ENCODE results near the gene TMEM44. TPM values are rescaled to one million over a fixed set of nuclear protein-coding genes. Genes with fewer than 3 reads are reported as not detected.
"Not testable (repeated sequence)": the region's sequence is repeated elsewhere in the genome, so short reads cannot be mapped to it uniquely, and the experiment has no call there.

Gene TMEM44
- total and polyA plus RNA-seq, 2 donors = 8.0 to 11.7 TPM

DNA sequence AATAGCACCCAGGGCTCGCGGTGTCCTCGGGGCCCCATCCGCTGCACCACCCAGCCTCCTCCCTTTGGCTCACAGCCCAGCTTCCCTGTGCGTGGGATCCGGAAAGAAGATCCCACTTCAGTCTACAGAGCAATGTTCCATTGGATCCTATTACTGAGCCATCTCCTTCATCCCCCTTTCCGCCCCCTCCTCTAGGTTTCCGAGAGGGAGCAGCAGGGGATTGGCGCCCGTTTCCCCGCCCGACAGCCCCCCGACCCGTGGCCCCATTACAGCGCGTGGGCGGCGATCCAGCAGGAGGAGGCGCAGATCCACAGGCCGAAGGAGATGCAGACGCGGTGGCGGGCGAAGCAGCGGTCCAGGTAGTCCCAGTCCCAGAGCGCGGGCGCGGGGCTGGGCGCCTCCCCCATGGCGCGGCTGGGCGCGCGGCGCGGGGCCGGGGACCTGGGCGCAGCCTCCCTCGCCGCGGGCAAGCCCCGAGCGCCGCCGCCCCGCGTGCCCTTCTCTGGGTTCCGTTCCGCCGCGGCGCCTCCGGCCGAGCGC, 340 bp downstream of the TMEM44 start:
- Histone ChIP-seq H3K4me3 (ENCODE audit: low read depth, low read length) (peak overlapping the region; percentile 77), H3K27ac (ENCODE audit: low read depth) (peak overlapping the region; percentile 72), H3K36me3 (ENCODE audit: insufficient read depth) (no peaks in the 10 kb centered on the region), H3K4me1 (ENCODE audit: insufficient read depth) (no peaks in the 10 kb centered on the region)
- WGBS = under 1% methylated on average over 56 of the region's 56 CpGs
- DNase-seq (ENCODE audit: extremely low spot score) = peak; percentile 6

DNA sequence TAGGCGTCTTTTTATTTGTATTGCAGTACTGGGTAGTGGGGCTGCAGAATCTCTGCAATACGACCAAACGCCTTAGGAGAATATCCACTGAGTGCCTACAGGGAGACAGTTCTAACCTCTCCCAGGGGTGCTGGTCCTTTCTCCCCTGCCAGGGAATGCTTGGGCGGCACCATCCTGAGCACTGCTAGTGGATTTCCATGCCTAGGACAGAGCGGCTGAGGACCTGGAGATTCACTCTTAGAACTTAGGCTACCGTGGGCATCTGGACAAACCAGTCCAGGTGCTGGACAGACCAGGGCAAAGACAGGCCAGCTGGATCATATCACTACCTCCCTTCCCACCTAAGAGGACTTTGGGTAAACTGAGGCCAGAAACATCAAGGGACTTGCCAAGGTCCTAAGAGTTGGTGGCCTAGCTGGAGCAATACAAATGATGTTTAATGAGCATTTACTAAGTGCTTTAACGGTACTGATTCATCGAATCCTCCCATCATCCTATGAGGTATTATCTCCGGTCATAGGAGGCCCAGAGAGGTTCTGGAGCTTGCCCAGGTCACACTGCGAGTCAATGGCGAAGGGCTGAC, 902 bp downstream of the TMEM44 start:
- no peak for DNase-seq (ENCODE audit: extremely low spot score)
- H3K4me3 ChIP-seq (ENCODE audit: low read depth, low read length) = peak overlapping the region; percentile 77
- H3K27ac ChIP-seq (ENCODE audit: low read depth) = no peak overlapping the region
- H3K36me3 ChIP-seq (ENCODE audit: insufficient read depth) = no peaks in the 10 kb centered on the region
- WGBS = 78% methylated on average over 11 of the region's 11 CpGs
- H3K4me1 ChIP-seq (ENCODE audit: insufficient read depth) = no peaks in the 10 kb centered on the region

DNA sequence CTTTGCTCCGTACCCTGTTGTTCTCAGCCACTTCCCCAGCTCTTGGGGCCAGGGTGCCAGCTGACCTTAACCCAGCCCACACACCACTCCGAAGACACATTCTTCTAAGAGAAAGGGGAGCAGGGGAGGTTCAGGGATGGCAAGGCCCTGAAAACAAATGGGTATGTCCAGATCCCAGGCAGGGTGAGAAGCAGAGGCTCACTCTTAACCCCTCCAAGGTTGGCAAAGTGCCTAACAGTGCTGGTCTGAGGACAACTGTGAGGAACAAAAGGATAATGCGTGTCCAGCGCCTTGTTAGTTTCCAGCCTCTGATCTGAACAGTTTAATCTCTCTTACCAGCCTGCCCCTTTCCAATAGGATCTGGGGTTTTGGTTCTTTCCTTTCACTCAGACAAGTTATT, 1.5 kb downstream of the TMEM44 start:
- H3K27ac ChIP-seq (ENCODE audit: low read depth) = no peak overlapping the region
- no peaks in the 10 kb centered on the region for H3K4me1 ChIP-seq (ENCODE audit: insufficient read depth)
- WGBS = 95% methylated on average over 4 of the region's 4 CpGs
- DNase-seq (ENCODE audit: extremely low spot score) = no peak
- no peaks in the 10 kb centered on the region for H3K36me3 ChIP-seq (ENCODE audit: insufficient read depth)
- H3K4me3 ChIP-seq (ENCODE audit: low read depth, low read length) = no peak overlapping the region

DNA sequence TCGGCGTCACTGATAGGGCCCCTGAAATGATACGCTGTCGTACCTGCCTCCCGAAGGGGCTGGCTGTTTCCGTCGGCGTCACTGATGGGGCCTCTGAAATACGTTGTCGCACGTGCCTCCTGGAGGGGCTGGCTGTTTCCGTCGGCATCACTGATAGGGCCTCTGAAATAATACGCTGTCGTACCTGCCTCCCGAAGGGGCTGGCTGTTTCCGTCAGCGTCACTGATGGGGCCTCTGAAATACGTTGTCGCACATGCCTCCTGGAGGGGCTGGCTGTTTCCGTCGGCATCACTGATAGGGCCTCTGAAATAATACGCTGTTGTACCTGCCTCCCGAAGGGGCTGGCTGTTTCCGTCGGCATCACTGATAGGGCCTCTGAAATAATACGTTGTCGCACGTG, 2.5 kb downstream of the TMEM44 start:
- 94% methylated on average over 29 of the region's 29 CpGs for WGBS
- not testable (repeated sequence) for DNase-seq (ENCODE audit: extremely low spot score); H3K4me1 ChIP-seq (ENCODE audit: insufficient read depth); H3K4me3 ChIP-seq (ENCODE audit: low read depth, low read length); H3K27ac ChIP-seq (ENCODE audit: low read depth); H3K36me3 ChIP-seq (ENCODE audit: insufficient read depth)

DNA sequence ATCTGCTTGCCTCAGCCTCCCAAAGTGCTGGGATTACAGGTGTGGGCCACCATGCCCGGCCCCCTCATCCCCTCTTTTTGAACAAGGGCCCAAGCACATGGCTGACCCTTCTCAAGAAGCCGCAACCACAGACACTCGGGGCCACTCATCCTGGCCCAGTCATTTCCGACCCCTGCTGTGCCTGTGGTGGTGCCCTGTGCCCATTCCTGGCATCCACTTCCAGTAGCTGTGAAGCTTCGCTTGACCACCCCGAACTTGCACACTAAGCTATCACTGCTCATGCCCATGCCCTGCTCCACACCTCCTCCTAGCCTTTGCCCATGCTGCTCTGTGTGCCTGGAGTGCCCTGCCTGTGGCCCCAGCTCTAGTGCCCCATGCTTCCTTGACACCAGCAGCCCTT, 8.3 kb downstream of the TMEM44 start:
- no peak overlapping the region for H3K27ac ChIP-seq (ENCODE audit: low read depth)
- no peak for DNase-seq (ENCODE audit: extremely low spot score)
- no peak overlapping the region for H3K4me3 ChIP-seq (ENCODE audit: low read depth, low read length)
- 96% methylated on average over 6 of the region's 6 CpGs for WGBS
- no peaks in the 10 kb centered on the region for H3K4me1 ChIP-seq (ENCODE audit: insufficient read depth)
- H3K36me3 ChIP-seq (ENCODE audit: insufficient read depth) = no peaks in the 10 kb centered on the region

GRCh38 chr3:194623449-194624290, 9.5 kb downstream of the TMEM44 start:
- Histone ChIP-seq H3K4me1 (ENCODE audit: insufficient read depth) (no peaks in the 10 kb centered on the region), H3K4me3 (ENCODE audit: low read depth, low read length) (no peak overlapping the region), H3K36me3 (ENCODE audit: insufficient read depth) (no peaks in the 10 kb centered on the region), H3K27ac (ENCODE audit: low read depth) (no peak overlapping the region)
- WGBS = 94% methylated on average over 25 of the region's 25 CpGs
- no peak for DNase-seq (ENCODE audit: extremely low spot score)

DNA sequence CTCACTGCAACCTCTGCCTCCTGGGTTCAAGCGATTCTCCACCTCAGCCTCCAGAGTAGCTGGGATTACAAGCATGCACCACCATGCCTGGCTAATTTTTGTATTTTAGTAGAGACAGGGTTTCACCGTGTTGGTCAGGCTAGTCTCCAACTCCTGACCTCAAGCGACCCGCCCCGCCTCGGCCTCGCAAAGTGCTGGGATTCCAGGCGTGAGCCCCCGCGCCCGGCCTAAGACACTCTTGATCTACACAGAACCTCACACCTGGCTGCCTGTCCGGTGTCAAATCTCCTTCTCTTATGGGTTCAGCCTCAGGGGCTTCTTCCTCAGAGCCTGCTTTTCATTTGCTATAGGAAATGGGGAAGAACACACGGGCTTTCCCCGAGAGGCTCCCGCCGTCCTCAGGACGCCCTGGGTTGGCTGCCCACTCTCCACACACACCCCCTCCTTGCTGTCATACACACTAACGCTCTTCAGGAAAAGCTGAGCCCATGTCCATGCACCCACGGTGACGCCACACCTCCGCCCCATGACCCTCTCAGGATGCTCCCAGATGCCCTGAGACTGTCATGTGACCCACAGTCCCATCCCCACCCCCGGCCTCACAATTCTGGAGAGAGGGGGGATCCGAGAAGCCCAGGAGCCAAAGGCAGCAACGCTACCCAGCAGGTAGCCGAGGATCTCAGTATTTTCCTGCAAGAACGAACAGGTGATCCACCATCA, 10.4 kb downstream of the TMEM44 start:
- Histone ChIP-seq H3K36me3 (ENCODE audit: insufficient read depth) (no peaks in the 10 kb centered on the region), H3K4me3 (ENCODE audit: low read depth, low read length) (no peak overlapping the region), H3K27ac (ENCODE audit: low read depth) (no peak overlapping the region), H3K4me1 (ENCODE audit: insufficient read depth) (no peaks in the 10 kb centered on the region)
- 91% methylated on average over 26 of the region's 26 CpGs for WGBS
- no peak for DNase-seq (ENCODE audit: extremely low spot score)

GRCh38 chr3:194621947-194622346, 11.3 kb downstream of the TMEM44 start:
- 92% methylated on average over 14 of the region's 14 CpGs for WGBS
- no peak for DNase-seq (ENCODE audit: extremely low spot score)

DNA sequence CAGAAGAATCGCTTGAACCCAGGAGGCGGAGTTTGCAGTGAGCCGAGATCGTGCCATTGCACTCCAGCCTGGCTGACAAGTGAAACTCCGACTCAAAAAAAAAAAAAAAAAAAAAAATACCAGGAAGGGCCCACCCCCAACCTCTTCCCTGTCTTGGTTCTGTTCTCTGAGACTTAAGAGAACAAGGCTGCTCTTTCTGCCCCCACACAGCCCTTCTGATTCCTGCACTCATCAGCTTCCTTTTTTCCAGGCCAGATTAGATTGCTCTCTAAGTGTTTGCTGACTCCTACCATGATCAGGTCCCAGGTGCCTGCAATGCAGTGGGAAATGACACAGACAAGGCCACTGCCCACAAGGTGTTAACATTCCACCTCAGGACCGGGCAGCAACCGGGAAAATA, 13.0 kb downstream of the TMEM44 start:
- DNase-seq (ENCODE audit: extremely low spot score) = no peak
- H3K4me1 ChIP-seq (ENCODE audit: insufficient read depth) = no peaks in the 10 kb centered on the region
- H3K36me3 ChIP-seq (ENCODE audit: insufficient read depth) = no peaks in the 10 kb centered on the region
- WGBS = 93% methylated on average over 7 of the region's 7 CpGs
- H3K27ac ChIP-seq (ENCODE audit: low read depth) = no peak overlapping the region
- H3K4me3 ChIP-seq (ENCODE audit: low read depth, low read length) = no peak overlapping the region

More at GRCh38 chr3:194621947-194622346, 11.3 kb downstream of the TMEM44 start:
- no peak overlapping the region for H3K4me3 ChIP-seq (ENCODE audit: low read depth, low read length)
- H3K4me1 ChIP-seq (ENCODE audit: insufficient read depth) = no peaks in the 10 kb centered on the region
- no peaks in the 10 kb centered on the region for H3K36me3 ChIP-seq (ENCODE audit: insufficient read depth)
- no peak overlapping the region for H3K27ac ChIP-seq (ENCODE audit: low read depth)

- Histone ChIP-seq H3K4me1 (ENCODE audit: insufficient read depth) (no peaks in the 10 kb centered on the region), H3K4me3 (ENCODE audit: low read depth, low read length) (no peak overlapping the region), H3K27ac (ENCODE audit: low read depth) (no peak overlapping the region), H3K36me3 (ENCODE audit: insufficient read depth) (no peaks in the 10 kb centered on the region)
- DNase-seq (ENCODE audit: extremely low spot score) = no peak
- WGBS = 93% methylated on average over 9 of the region's 9 CpGs
Measured at GRCh38 chr3:194619741-194620140, 13.5 kb downstream of the TMEM44 start.

DNA sequence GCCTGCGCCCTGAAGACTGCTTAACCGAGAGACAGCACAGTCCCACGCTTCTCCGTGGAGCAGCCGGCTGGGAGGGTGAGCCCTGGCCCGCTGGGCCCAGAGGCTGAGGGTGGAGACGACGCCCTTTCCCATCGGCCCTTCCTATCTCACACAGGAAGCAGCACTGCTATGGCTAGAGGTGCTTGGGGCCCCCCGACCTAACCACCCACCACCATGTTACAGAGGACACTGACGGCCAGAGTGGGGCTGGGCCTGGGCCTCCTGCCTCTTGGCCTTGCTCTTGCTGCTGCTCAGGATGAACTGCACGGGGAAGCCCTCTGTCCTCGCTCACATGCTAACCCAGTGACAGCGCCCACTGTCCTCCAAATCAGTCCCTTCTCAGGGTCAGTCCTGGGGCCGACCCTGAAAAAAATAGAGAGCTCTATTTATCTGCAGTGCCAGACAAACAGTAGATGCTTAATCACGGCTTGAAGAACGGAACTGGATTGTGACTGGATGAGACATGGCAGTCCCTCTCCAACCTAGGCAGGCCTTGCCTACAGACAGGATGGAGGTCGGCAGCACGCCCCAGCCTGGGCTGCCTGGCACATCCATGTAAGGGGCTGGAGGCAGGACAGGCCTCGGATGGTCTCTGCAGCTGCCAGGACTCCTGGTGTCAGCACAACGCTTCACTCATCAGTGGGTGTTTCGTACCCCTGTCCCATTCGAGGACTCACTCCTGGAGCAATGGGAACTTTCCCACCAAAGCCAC, 14.2 kb downstream of the TMEM44 start:
- Histone ChIP-seq H3K4me1 (ENCODE audit: insufficient read depth) (no peaks in the 10 kb centered on the region), H3K27ac (ENCODE audit: low read depth) (no peak overlapping the region), H3K36me3 (ENCODE audit: insufficient read depth) (no peaks in the 10 kb centered on the region), H3K4me3 (ENCODE audit: low read depth, low read length) (no peak overlapping the region)
- 82% methylated on average over 23 of the region's 23 CpGs for WGBS
- DNase-seq (ENCODE audit: extremely low spot score) = no peak

DNA sequence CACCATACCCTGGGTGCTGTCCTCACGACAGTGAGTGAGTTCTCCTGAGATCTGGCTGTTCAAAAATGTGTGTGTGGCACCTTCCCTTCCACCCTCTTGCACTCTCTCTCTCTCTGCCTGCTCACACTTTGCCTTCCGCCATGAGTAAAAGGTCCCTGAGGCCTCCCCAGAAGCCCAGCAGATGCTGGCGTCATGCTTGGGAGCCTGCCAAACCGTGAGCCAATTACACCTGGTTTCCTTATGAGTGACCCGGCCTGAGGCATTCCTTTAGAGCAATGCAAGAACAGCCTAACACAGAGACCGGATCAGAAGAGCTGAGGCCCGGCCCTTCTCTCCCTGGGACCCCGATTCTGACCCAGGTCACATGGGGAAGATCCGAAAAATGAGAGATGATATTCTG, 15.4 kb downstream of the TMEM44 start:
- H3K4me3 ChIP-seq (ENCODE audit: low read depth, low read length) = no peak overlapping the region
- 87% methylated on average over 9 of the region's 9 CpGs for WGBS
- no peak for DNase-seq (ENCODE audit: extremely low spot score)

GRCh38 chr3:194617143-194617671, 16.0 kb downstream of the TMEM44 start:
- 96% methylated on average over 14 of the region's 14 CpGs for WGBS
- Histone ChIP-seq H3K4me3 (ENCODE audit: low read depth, low read length) (no peak overlapping the region), H3K27ac (ENCODE audit: low read depth) (no peak overlapping the region), H3K36me3 (ENCODE audit: insufficient read depth) (no peaks in the 10 kb centered on the region), H3K4me1 (ENCODE audit: insufficient read depth) (no peaks in the 10 kb centered on the region)
- no peak for DNase-seq (ENCODE audit: extremely low spot score)

More for the DNA sequence above, 15.4 kb downstream of the TMEM44 start:
- Histone ChIP-seq H3K27ac (ENCODE audit: low read depth) (no peak overlapping the region), H3K4me1 (ENCODE audit: insufficient read depth) (no peaks in the 10 kb centered on the region), H3K36me3 (ENCODE audit: insufficient read depth) (no peaks in the 10 kb centered on the region)

All from urinary bladder (tissue), 4 donors.